ENCODE data around the gene DNAJB14. TPM values are rescaled to one million over a fixed set of nuclear protein-coding genes. Genes with fewer than 3 reads are reported as not detected.

DNAJB14 gene
- total RNA-seq, 1 donor from 2014 or later, result 55.2 TPM

DNA sequence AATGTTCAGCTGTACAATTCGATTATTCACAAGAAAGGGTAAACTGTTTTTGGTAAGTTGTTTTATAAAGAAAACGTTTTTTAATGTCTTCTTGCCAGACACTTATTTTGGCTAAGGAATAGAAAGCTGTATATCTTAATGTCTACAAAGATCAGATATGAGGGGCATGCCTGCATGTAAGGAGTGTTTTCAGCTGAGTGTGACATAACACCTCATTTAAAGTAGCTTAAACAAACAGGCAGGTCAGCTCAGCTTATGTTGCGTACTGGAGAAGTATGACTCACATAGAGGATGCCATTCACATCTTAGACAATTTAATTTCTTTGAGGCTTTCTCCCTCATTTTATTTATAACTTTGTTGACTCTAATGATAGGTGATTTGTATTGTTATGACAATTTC is 82.6 kb downstream of the DNAJB14 start:
- H3K4me3 Mint-ChIP-seq (ENCODE audit: unreplicated experiment), result no peak overlapping the region
- H3K27me3 Mint-ChIP-seq (ENCODE audit: unreplicated experiment), result no peaks in the 10 kb centered on the region
- H3K27ac Mint-ChIP-seq (ENCODE audit: unreplicated experiment), result no peak overlapping the region
- no peaks in the 10 kb centered on the region for H3K4me1 Mint-ChIP-seq (ENCODE audit: unreplicated experiment)
- no peaks in the 10 kb centered on the region for H3K36me3 Mint-ChIP-seq (ENCODE audit: low read depth, unreplicated experiment)
- TF ChIP-seq, protein P1, sequence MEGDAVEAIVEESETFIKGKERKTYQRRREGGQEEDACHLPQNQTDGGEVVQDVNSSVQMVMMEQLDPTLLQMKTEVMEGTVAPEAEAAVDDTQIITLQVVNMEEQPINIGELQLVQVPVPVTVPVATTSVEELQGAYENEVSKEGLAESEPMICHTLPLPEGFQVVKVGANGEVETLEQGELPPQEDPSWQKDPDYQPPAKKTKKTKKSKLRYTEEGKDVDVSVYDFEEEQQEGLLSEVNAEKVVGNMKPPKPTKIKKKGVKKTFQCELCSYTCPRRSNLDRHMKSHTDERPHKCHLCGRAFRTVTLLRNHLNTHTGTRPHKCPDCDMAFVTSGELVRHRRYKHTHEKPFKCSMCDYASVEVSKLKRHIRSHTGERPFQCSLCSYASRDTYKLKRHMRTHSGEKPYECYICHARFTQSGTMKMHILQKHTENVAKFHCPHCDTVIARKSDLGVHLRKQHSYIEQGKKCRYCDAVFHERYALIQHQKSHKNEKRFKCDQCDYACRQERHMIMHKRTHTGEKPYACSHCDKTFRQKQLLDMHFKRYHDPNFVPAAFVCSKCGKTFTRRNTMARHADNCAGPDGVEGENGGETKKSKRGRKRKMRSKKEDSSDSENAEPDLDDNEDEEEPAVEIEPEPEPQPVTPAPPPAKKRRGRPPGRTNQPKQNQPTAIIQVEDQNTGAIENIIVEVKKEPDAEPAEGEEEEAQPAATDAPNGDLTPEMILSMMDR (IDR thresholded peaks at IDR 0.05; ENCODE audit: unreplicated experiment), result no peak
- no peaks in the 10 kb centered on the region for H3K9me3 Mint-ChIP-seq (ENCODE audit: unreplicated experiment)
- no peak for DNase-seq (ENCODE audit: low spot score)

DNA sequence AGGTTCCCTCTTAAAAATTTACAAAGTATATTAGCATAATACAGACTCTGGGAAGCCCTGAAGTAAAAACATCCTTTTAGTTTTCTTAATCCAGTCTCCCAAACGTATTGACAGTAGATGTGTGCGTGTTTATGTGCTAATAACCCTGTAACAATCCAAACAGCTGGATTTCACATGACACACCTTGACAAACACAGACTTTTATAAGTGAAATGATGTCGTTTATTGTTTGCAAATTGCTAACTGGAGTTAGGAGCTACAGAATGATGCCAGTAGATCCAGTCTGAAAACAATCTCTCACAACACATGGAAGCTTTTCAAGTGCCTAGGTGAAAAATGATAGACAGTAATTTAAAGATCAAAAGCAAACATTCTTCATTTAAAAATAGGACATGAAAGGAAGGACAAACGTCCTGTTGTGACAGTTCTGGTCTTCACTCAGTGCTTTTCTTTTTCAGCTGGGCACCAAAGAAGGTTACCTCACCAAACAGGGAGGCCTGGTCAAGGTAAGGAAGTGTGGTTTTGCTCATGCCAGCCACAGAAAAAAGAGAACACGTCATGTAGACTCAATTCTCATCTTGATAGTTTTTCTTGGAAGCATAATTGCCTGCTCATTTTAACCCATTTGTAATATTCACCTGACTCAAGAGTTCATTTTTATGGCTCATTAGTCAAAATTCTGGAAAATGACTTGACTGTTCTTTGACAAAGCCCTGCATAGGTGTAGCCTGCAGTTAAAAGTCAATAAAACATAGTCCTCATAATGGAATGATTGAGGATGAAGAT is 85.1 kb downstream of the DNAJB14 start:
- H3K9me3 Mint-ChIP-seq (ENCODE audit: unreplicated experiment), result no peaks in the 10 kb centered on the region
- H3K4me1 Mint-ChIP-seq (ENCODE audit: unreplicated experiment), result peaks cover 2% of the 10 kb centered on the region
- DNase-seq (ENCODE audit: low spot score), result no peak
- no peak overlapping the region for H3K4me3 Mint-ChIP-seq (ENCODE audit: unreplicated experiment)
- no peaks in the 10 kb centered on the region for H3K27me3 Mint-ChIP-seq (ENCODE audit: unreplicated experiment)
- TF ChIP-seq, protein P1 (IDR thresholded peaks at IDR 0.05; ENCODE audit: unreplicated experiment), result no peak
- H3K27ac Mint-ChIP-seq (ENCODE audit: unreplicated experiment), result no peak overlapping the region
- H3K36me3 Mint-ChIP-seq (ENCODE audit: low read depth, unreplicated experiment), result no peaks in the 10 kb centered on the region

DNA sequence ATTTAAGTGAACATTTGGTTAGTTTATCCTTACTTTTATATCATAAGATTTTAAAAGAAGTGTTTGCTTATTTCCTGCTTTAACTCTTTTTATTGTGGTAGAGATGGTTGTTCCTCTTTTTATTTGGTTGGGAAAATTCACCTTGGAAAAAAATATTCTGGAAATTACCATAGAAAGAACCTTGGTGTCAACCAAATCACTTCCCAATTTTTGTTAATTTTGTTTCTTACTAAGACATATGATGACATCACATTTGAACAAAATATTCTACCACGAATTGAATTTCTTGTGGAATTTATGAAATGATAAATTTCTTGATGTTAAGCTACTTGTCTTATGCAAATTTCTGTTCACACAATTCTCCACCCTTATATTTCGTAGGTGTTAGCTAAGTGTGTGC is 85.9 kb downstream of the DNAJB14 start:
- Mint-ChIP-seq H3K9me3 (ENCODE audit: unreplicated experiment) (no peaks in the 10 kb centered on the region), H3K4me3 (ENCODE audit: unreplicated experiment) (no peak overlapping the region), H3K36me3 (ENCODE audit: low read depth, unreplicated experiment) (no peaks in the 10 kb centered on the region), H3K4me1 (ENCODE audit: unreplicated experiment) (peaks cover 6% of the 10 kb centered on the region), H3K27ac (ENCODE audit: unreplicated experiment) (no peak overlapping the region), H3K27me3 (ENCODE audit: unreplicated experiment) (no peaks in the 10 kb centered on the region)
- TF ChIP-seq, protein P1 (IDR thresholded peaks at IDR 0.05; ENCODE audit: unreplicated experiment), result no peak
- no peak for DNase-seq (ENCODE audit: low spot score)

DNA sequence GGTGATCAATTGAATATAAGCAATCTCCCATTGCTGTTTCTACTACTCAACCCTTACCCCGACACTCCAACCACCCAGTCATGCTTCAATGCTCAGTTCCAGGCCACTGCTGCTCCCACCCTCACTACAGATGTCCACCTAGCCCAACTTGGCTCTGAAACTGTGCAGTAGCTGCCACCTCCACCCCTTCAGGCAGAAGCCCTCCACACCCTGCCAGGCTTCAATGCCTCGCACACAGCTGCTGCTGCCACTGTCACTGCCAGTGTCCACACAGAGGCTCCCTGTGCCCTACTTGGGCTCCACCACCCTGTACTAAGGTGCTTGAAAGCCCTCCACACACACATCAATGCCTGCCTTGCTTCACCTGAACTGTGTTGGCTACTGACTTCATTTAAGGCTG is 86.8 kb downstream of the DNAJB14 start:
- TF ChIP-seq, protein P1 (IDR thresholded peaks at IDR 0.05; ENCODE audit: unreplicated experiment), result no peak
- Mint-ChIP-seq H3K36me3 (ENCODE audit: low read depth, unreplicated experiment) (no peaks in the 10 kb centered on the region), H3K27me3 (ENCODE audit: unreplicated experiment) (no peaks in the 10 kb centered on the region), H3K4me1 (ENCODE audit: unreplicated experiment) (peaks cover 7% of the 10 kb centered on the region), H3K4me3 (ENCODE audit: unreplicated experiment) (no peak overlapping the region), H3K27ac (ENCODE audit: unreplicated experiment) (no peak overlapping the region), H3K9me3 (ENCODE audit: unreplicated experiment) (no peaks in the 10 kb centered on the region)
- DNase-seq (ENCODE audit: low spot score), result no peak

DNA sequence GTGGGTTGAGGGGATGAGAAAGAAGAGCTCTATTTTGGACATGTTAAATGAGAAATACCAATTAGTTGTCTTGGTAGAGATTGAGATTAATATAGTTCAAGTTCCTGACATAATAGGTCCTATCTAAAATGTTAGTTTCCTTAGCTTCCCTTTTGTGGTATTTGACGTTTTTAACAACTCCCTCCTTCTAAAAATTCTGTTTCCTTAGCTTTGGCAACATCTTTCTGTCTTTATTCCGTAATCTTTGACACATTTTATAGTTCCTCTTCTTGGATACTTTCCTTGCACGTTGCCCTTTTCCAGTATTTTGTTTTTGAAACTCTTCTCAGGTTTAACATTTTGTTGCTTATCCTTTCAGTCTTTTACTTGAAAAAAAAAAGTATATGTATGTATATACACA is 89.1 kb downstream of the DNAJB14 start:
- no peaks in the 10 kb centered on the region for H3K9me3 Mint-ChIP-seq (ENCODE audit: unreplicated experiment)
- H3K36me3 Mint-ChIP-seq (ENCODE audit: low read depth, unreplicated experiment), result no peaks in the 10 kb centered on the region
- H3K4me3 Mint-ChIP-seq (ENCODE audit: unreplicated experiment), result no peak overlapping the region
- DNase-seq (ENCODE audit: low spot score), result no peak
- no peak overlapping the region for H3K27ac Mint-ChIP-seq (ENCODE audit: unreplicated experiment)
- TF ChIP-seq, protein P1 (IDR thresholded peaks at IDR 0.05; ENCODE audit: unreplicated experiment), result no peak
- H3K4me1 Mint-ChIP-seq (ENCODE audit: unreplicated experiment), result peaks cover 9% of the 10 kb centered on the region
- no peaks in the 10 kb centered on the region for H3K27me3 Mint-ChIP-seq (ENCODE audit: unreplicated experiment)

All from endothelial cell (in vitro differentiated cells).